HG03442 (cell line): ENCODE data around the gene RHBDF1.

Experiments
- ATAC-seq: cut with Tn5 transposase; IDR thresholded peaks from one replicate; pipeline ENCODE4 v1.9.1; 2021; ENCODE audit warnings: mild to moderate bottlenecking, moderate library complexity; ENCODE audit not compliant: unreplicated experiment

The RHBDF1 gene

GRCh38 chr16:96935-97381, 24.5 kb upstream of the RHBDF1 start:
- peak; percentile 67 for ATAC-seq

GRCh38 chr16:94918-95265, 22.5 kb upstream of the RHBDF1 start:
- ATAC-seq = no peak

GRCh38 chr16:92431-93339, 20.3 kb upstream of the RHBDF1 start:
- no peak for ATAC-seq

GRCh38 chr16:91484-91883, 19.1 kb upstream of the RHBDF1 start:
- ATAC-seq = no peak

- no peak for ATAC-seq
Observed at GRCh38 chr16:89391-90302, 17.2 kb upstream of the RHBDF1 start.

GRCh38 chr16:88613-89012, 16.2 kb upstream of the RHBDF1 start:
- ATAC-seq = no peak

- no peak for ATAC-seq
Observed at GRCh38 chr16:86483-86952, 14.1 kb upstream of the RHBDF1 start.

- no peak for ATAC-seq
Observed at GRCh38 chr16:85865-86264, 13.4 kb upstream of the RHBDF1 start.

- ATAC-seq = no peak
Observed at GRCh38 chr16:85407-85782, 13.0 kb upstream of the RHBDF1 start.

GRCh38 chr16:84718-85406, 12.4 kb upstream of the RHBDF1 start:
- ATAC-seq = peak; percentile 64

- ATAC-seq = no peak
Observed at GRCh38 chr16:83781-84615, 11.6 kb upstream of the RHBDF1 start.

GRCh38 chr16:83060-83603, 10.7 kb upstream of the RHBDF1 start:
- ATAC-seq = no peak

- ATAC-seq = no peak
Observed at GRCh38 chr16:79151-80054, 7.0 kb upstream of the RHBDF1 start.

GRCh38 chr16:78444-79150, 6.2 kb upstream of the RHBDF1 start:
- peak; percentile 11 for ATAC-seq

- peak; percentile 69 for ATAC-seq
Observed at GRCh38 chr16:77807-78443, 5.5 kb upstream of the RHBDF1 start, which contains the start of gene MPG. MPG (plus strand) TSS chr16:78225; CDS start chr16:78310, 85 bp downstream.

GRCh38 chr16:77273-77806, 4.9 kb upstream of the RHBDF1 start:
- peak; percentile 26 for ATAC-seq

GRCh38 chr16:76535-77272, 4.3 kb upstream of the RHBDF1 start:
- no peak for ATAC-seq
